HepG2 (cell line): ENCODE data around the gene PARP2. TPM values are rescaled to one million over a fixed set of nuclear protein-coding genes. Genes with fewer than 3 reads are reported as not detected.

Experiments used
- AGO1 ChIP-seq: fragments of 200-400 bp; formaldehyde crosslinking; IDR thresholded peaks from 2 replicates; pipeline ENCODE4 v1.6.1; 2017; ENCODE audit warnings: mild to moderate bottlenecking, low read depth, low read length, moderate library complexity; ENCODE audit not compliant: poor library complexity, severe bottlenecking
- DBP ChIP-seq: sonication (generic); formaldehyde crosslinking; IDR thresholded peaks from 2 replicates; pipeline ENCODE4 v1.4.0; 2020; ENCODE audit warnings: missing genetic modification reagents; ENCODE audit errors: not compliant biosample characterization
- GMEB1 ChIP-seq: sonication (generic); formaldehyde crosslinking; IDR thresholded peaks from 2 replicates; pipeline ENCODE4 v1.5.1; 2020; ENCODE audit warnings: missing genetic modification reagents, mild to moderate bottlenecking, borderline replicate concordance
- GZF1 ChIP-seq: sonication (generic); formaldehyde crosslinking; IDR thresholded peaks from 2 replicates; pipeline ENCODE4 v1.5.1; 2020; ENCODE audit warnings: mild to moderate bottlenecking, missing genetic modification reagents
- HDAC1 ChIP-seq: sonication (generic); formaldehyde crosslinking; IDR thresholded peaks from 2 replicates; pipeline ENCODE4 v1.5.1; 2020; ENCODE audit warnings: mild to moderate bottlenecking, missing genetic modification reagents
- HIC2 ChIP-seq: sonication (generic); formaldehyde crosslinking; IDR thresholded peaks from 2 replicates; pipeline ENCODE4 v1.9.0; 2022; ENCODE audit warnings: low read depth, missing genetic modification reagents
- HNRNPH1 ChIP-seq: fragments of 200-400 bp; formaldehyde crosslinking; optimal IDR thresholded peaks from 2 replicates; pipeline ENCODE3; 2017; ENCODE audit warnings: mild to moderate bottlenecking, low read depth, low read length
- HOXA7 ChIP-seq: sonication (generic); formaldehyde crosslinking; IDR thresholded peaks from 2 replicates; pipeline ENCODE4 v1.8.1; 2022; ENCODE audit warnings: mild to moderate bottlenecking, missing genetic modification reagents, moderate library complexity
- MAF1 ChIP-seq: sonication (generic); formaldehyde crosslinking; IDR thresholded peaks from 2 replicates; pipeline ENCODE4 v1.5.0; 2020; ENCODE audit warnings: missing genetic modification reagents, borderline replicate concordance
- NFIB ChIP-seq: sonication (generic); formaldehyde crosslinking; IDR thresholded peaks from 2 replicates; pipeline ENCODE4 v1.9.0; 2021; ENCODE audit warnings: missing genetic modification reagents, mild to moderate bottlenecking, borderline replicate concordance
- NFKBIZ ChIP-seq: IDR thresholded peaks from 2 replicates; pipeline ENCODE4 v1.6.1; 2018; ENCODE audit warnings: missing genetic modification reagents, missing compliant biosample characterization
- NR0B2 ChIP-seq: sonication (generic); formaldehyde crosslinking; IDR thresholded peaks from 2 replicates; pipeline ENCODE4 v1.4.0; 2020; ENCODE audit warnings: mild to moderate bottlenecking, missing genetic modification reagents
- NR2F2 ChIP-seq: IDR thresholded peaks from 2 replicates; pipeline ENCODE4 v1.6.1; 2012; ENCODE audit warnings: low read depth, inconsistent platforms, borderline replicate concordance
- PITX1 ChIP-seq: sonication (generic); formaldehyde crosslinking; IDR thresholded peaks from 2 replicates; pipeline ENCODE4 v1.5.1; 2020; ENCODE audit warnings: mild to moderate bottlenecking, missing genetic modification reagents
- RBAK ChIP-seq: sonication (generic); formaldehyde crosslinking; IDR thresholded peaks from 2 replicates; pipeline ENCODE4 v1.5.1; 2020; ENCODE audit warnings: mild to moderate bottlenecking, missing genetic modification reagents
- RCOR2 ChIP-seq: IDR thresholded peaks from 2 replicates; pipeline ENCODE4 v1.6.1; 2016; ENCODE audit warnings: missing biosample characterization, missing genetic modification reagents
- SALL2 ChIP-seq: sonication (generic); formaldehyde crosslinking; IDR thresholded peaks from 2 replicates; pipeline ENCODE4 v1.8.1; 2023; ENCODE audit warnings: mild to moderate bottlenecking, missing genetic modification reagents, inconsistent platforms
- SAP130 ChIP-seq: IDR thresholded peaks from 2 replicates; pipeline ENCODE4 v1.6.1; 2016; ENCODE audit warnings: low read depth
- SP140L ChIP-seq: sonication (generic); formaldehyde crosslinking; IDR thresholded peaks from 2 replicates; pipeline ENCODE4 v1.4.0; 2020; ENCODE audit warnings: missing genetic modification reagents, borderline replicate concordance
- SPEN ChIP-seq: sonication (generic); formaldehyde crosslinking; IDR thresholded peaks from 2 replicates; pipeline ENCODE4 v1.5.1; 2020; ENCODE audit warnings: low read depth, mild to moderate bottlenecking, missing genetic modification reagents
- TFAP4 ChIP-seq: sonication (generic); IDR thresholded peaks from 2 replicates; pipeline ENCODE4 v1.6.1; 2016; ENCODE audit warnings: low read depth, borderline replicate concordance
- ZMYM4 ChIP-seq: sonication (generic); formaldehyde crosslinking; IDR thresholded peaks from 2 replicates; pipeline ENCODE4 v1.8.1; 2023; ENCODE audit warnings: mild to moderate bottlenecking, missing genetic modification reagents
- ZNF720 ChIP-seq: sonication (generic); formaldehyde crosslinking; IDR thresholded peaks from 2 replicates; pipeline ENCODE4 v1.4.0; 2020; ENCODE audit warnings: missing genetic modification reagents
- ZSCAN29 ChIP-seq: sonication (generic); formaldehyde crosslinking; conservative IDR thresholded peaks from 2 replicates; pipeline ENCODE4 v1.4.0; 2020; ENCODE audit warnings: mild to moderate bottlenecking, missing genetic modification reagents
- polyA plus RNA-seq, 8 experiments: library from polyadenylated mRNA; depleted of rRNA in 3 of 8; stranded (reverse) in 7 of 8; unstranded in 1 of 8; fragments of >200 nt; fragmentation: Illumina TruSeq in 4 of 8; extraction: Trizol in 4 of 8; gene quantifications; 2 replicates each; pipeline versions ENCODE4 v1.2.1 to v1.2.3, GENCODE V29; 2011 to 2016; ENCODE audit warnings: low read depth in 4 of 8, missing spikeins in 1 of 8, mixed read lengths in 1 of 8; ENCODE audit not compliant: insufficient read depth in 1 of 8
- total RNA-seq, 5 experiments: library from RNA; depleted of rRNA; stranded (reverse); fragments of >200 nt; fragmentation: Illumina TruSeq; extraction: Trizol; gene quantifications; 2 replicates each; pipeline ENCODE4 v1.2.3, GENCODE V29; 2016; ENCODE audit warnings: low read depth in 1 of 5

PARP2 gene
- total and polyA plus RNA-seq, 2 of the 13 experiments (the other 11 are each of a cell fraction or from before 2014, with no cell fraction given), result 37.3 to 38.4 TPM

GRCh38 chr14:20376071-20376588, 32.7 kb downstream of the PARP2 start (continued):
- TF ChIP-seq RBAK (CRISPR knock-in tag) (no peak), SAP130 (CRISPR knock-in tag) (peak; percentile 75), HNRNPH1 (no peak), SALL2 (CRISPR knock-in tag) (no peak), TFAP4 (peak; percentile 31; the same call in 1 of the 2 replicates), AGO1 (no peak), GMEB1 (CRISPR knock-in tag) (peak; percentile 48; the same call in 1 of the 2 replicates), GZF1 (CRISPR knock-in tag) (no peak), NR2F2 (no peak; the same call in 1 of the 2 replicates), ZNF720 (CRISPR knock-in tag) (no peak), ZMYM4 (no peak), PITX1 (CRISPR knock-in tag) (peak; percentile 62; the same call in 1 of the 2 replicates), HDAC1 (CRISPR knock-in tag) (peak; percentile 72), NR0B2 (no peak), SPEN (peak; percentile 66), HIC2 (CRISPR knock-in tag) (peak; percentile 41; the same call in 1 of the 2 replicates), NFKBIZ (CRISPR knock-in tag) (0 out of 2 replicates have a peak, but pooled peaks have one; percentile 25), HOXA7 (no peak), NFIB (CRISPR knock-in tag) (no peak), ZSCAN29 (CRISPR knock-in tag) (no peak), MAF1 (CRISPR knock-in tag) (no peak), DBP (CRISPR knock-in tag) (no peak), RCOR2 (peak; percentile 41; the same call in 1 of the 2 replicates), SP140L (CRISPR knock-in tag) (no peak)
